GOT3 (cell line): ENCODE measurements around the gene TSR2.
A peak's percentile ranks its signal among the peaks of the same experiment; 100 is the strongest.
"Not testable (repeated sequence)": the region's sequence is repeated elsewhere in the genome, so short reads cannot be mapped to it uniquely, and the experiment has no call there.

Source experiments
- DNase-seq: peaks from one replicate; lab custom pipeline; 2025; ENCODE audit warnings: mixed read lengths; lab: John Stamatoyannopoulos, UW

Gene TSR2

GRCh38 chrX:54473993-54474859 is 34.0 kb downstream of the TSR2 start:
- no peak for DNase-seq

GRCh38 chrX:54479136-54480111 is 39.2 kb downstream of the TSR2 start:
- no peak for DNase-seq

- DNase-seq = no peak
Observed at GRCh38 chrX:54482839-54483593, 42.8 kb downstream of the TSR2 start.

GRCh38 chrX:54483946-54484345 is 43.7 kb downstream of the TSR2 start:
- DNase-seq = no peak

GRCh38 chrX:54484666-54485065 is 44.5 kb downstream of the TSR2 start:
- no peak for DNase-seq

GRCh38 chrX:54489819-54490218 is 49.6 kb downstream of the TSR2 start:
- not testable (repeated sequence) for DNase-seq

- DNase-seq = peak; percentile 9
Observed at GRCh38 chrX:54492340-54492739, 52.1 kb downstream of the TSR2 start.

GRCh38 chrX:54494166-54494988 is 54.2 kb downstream of the TSR2 start:
- no peak for DNase-seq
